Fibroblast of skin of right quadriceps (primary cell): ENCODE data around the gene USP48.
"Not testable (repeated sequence)": the region's sequence is repeated elsewhere in the genome, so short reads cannot be mapped to it uniquely, and the experiment has no call there.

Experiments
- DNase-seq: peaks from one replicate; pipeline ENCODE4 v3.0.0-alpha.2; 2013

The USP48 gene, protein sequence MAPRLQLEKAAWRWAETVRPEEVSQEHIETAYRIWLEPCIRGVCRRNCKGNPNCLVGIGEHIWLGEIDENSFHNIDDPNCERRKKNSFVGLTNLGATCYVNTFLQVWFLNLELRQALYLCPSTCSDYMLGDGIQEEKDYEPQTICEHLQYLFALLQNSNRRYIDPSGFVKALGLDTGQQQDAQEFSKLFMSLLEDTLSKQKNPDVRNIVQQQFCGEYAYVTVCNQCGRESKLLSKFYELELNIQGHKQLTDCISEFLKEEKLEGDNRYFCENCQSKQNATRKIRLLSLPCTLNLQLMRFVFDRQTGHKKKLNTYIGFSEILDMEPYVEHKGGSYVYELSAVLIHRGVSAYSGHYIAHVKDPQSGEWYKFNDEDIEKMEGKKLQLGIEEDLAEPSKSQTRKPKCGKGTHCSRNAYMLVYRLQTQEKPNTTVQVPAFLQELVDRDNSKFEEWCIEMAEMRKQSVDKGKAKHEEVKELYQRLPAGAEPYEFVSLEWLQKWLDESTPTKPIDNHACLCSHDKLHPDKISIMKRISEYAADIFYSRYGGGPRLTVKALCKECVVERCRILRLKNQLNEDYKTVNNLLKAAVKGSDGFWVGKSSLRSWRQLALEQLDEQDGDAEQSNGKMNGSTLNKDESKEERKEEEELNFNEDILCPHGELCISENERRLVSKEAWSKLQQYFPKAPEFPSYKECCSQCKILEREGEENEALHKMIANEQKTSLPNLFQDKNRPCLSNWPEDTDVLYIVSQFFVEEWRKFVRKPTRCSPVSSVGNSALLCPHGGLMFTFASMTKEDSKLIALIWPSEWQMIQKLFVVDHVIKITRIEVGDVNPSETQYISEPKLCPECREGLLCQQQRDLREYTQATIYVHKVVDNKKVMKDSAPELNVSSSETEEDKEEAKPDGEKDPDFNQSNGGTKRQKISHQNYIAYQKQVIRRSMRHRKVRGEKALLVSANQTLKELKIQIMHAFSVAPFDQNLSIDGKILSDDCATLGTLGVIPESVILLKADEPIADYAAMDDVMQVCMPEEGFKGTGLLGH

DNA sequence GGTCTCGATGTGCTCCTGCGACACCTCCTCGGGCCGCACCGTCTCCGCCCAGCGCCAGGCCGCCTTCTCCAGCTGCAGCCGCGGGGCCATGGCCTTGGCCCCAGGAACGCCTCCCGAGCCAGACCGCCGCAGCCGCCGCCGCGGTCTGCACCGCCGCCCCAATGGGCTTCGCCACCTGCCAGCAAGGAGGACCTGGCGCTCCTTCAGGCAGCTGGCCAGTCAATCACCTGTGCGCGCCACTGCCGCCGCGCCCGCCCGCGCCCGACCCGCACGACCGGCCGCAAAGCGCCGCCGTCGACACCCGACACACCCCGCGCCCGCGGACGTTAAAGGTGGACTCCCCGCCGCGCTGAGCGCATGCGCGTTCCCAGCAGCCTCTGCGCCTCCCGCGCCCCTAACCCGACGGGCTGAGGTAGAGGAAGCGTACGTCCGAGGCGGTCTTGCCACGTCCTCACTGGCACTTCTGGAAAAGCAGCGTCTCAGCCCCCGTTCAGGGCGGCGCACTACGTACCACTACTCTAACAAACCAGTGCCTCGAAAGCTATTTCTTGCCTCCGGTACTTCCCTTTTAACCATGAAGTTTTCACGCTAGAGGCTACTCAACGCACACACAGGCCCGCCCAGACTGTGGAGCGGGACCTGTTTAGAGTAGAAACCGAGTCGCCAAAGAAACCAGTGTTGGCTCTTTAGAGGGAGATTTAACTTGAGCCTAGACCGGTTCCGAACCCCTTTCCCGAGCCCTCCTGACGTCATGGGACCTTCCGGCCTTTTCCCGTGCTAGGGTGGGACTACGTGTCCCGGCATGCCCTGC is at the start of gene USP48:
USP48 (minus strand) TSS at position 282 of the 811 bp plus-strand sequence; CDS start at position 90, 192 bp downstream.
- DNase-seq = peak; percentile 96

DNA sequence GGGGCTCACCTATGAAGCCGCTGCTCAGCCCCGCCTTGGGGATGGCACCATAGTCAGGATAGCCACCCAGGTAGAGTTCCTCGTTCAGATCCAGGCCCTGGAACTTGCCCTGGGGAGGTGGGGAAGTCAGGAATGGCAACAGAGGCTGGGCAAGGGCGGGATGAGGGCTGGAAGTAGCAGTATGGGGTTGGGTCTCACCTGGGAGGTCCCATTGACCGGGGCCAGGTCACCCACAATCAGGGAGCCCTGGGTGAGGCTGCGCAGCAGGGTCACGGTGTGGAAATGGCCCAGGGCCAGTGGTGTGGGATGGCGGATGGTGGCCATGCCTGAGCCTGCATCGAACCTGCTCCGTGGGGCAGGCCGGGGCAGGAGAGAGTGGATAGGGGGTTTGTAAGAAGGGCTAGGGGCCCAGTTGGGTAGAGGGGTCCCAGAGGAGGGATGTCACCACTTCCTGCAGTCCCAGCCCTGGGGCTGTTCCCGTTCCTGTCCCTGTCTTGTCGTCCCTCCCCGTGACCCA is 48.6 kb upstream of the USP48 start:
- DNase-seq = no peak

DNA sequence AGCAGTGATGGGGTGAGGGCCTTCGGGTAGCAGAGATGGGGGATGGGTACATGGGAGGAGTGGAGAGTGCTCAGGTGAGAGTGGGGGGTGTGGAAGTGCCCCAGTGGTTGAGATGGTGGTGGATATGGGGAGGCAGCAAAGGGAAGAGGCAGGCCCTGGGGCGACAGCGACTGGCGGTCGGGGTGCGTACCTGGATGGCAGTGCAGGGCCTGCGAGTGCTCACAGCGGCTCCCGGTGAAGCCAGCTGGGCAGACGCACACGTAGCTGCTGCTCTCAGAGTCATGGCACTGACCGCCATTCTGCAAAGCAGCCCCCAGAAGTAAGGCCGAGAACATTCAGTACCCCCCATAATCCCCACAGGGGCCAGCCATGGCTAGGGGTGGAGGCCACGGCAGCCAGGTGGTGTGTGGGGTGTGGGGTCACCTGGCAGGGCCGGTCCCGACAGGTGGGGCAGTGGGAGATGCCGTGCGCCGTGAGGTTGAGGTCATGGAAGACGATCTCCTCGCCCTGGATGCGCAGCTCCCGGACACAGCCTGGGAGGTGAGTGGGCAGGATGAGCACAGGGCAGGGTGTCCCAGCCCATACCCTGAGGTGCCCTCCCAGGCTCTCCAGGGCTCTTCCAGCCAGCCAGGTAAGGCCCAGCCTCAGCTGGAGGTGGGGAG is 48.0 kb upstream of the USP48 start:
- DNase-seq = no peak

DNA sequence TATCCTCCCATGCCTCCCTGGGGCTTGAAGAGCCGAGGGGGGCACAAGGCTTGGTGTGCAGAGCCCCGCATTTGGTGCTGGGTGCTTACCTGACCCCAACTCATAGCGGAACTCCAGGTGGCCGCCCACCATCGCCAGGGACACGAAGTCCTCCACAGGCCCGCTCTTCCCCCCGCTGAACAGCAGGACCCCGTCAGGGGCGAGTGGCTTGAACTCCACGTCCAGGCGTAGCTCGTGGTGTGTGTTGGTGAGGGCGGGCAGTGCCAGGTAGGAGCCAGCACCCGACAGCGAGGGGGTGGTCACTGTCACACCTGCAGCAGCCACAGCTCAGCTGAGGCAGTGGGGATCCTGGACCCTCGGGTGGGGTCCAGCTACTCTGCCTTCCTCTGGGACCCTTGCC is 46.3 kb upstream of the USP48 start:
- no peak for DNase-seq

DNA sequence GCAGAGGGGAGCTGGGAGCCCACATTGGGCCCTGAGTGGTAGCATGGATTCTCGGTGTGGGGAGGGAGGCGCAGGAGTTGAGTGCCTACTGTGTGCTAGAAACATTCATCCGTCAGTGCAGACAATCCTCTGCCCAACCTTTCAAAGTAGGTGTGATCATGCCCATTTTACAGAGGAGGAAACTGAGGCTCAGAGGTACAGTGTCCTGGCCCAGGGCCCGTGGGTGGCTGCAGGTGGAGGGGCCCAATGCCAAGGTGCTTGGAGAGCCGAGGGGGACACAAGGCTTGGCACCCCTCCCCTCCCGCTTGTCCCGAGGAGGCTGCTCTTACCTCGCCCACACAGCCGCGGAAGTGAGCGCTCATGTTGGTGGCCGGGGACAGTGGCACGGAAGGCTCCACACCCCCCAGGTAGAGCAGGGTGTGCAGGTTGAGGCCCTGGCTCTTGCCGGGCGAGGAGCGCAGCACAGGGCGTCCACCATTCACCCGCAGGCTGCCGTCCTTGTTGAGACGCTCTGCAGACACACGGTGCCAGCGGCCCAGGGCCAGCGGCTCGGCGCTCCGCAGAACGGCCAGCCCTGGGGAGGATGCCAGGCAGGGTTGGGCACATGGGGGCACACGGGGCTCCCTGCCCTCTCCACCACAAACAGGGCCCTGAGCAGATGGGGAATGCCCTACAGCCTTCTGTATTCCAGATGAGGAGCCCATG is 45.7 kb upstream of the USP48 start:
- DNase-seq = no peak

DNA sequence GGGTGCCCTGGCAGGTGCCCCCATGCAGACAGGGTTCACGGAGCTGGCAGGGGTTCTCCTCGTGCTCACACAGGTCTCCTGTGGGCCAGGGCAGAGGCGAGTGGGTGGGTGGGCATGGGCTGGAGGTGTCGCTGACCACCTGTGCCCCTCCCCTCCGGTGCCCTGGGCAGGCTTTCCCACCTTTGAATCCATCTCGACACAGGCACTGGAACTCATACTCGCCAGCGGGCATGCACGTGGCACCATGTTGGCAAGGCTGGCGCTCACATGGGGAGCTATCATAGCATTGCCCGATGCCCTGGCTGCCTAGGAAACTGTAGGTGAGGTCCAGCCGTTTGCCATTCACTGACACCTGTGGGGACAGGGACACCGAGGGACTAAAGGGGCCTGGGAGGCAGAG is 45.1 kb upstream of the USP48 start:
- no peak for DNase-seq

DNA sequence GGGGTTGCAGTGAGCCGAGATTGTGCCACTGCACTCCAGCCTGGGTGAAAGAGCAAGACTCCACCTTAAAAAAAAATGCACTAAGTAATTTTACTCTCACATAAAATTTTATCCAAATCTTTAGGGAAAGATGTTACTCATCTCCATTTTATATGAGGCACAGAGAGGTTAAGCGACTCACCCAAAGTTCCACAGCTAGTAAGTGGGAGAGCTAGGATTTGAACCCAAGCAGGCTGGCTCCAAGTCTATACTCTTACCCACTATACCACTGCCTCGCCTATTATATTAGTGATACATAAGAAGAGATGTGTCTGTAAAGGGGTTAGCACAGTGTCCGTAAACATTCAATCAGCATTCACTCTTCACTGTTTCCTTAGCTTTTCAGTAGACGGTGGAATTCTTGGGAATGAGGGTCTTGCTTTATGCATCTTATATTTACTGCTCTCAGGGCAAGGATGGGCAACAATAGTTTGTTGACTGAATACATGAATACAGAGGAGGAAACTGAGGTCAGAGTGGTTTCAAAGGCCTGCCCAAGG is 44.3 kb upstream of the USP48 start:
- no peak for DNase-seq

DNA sequence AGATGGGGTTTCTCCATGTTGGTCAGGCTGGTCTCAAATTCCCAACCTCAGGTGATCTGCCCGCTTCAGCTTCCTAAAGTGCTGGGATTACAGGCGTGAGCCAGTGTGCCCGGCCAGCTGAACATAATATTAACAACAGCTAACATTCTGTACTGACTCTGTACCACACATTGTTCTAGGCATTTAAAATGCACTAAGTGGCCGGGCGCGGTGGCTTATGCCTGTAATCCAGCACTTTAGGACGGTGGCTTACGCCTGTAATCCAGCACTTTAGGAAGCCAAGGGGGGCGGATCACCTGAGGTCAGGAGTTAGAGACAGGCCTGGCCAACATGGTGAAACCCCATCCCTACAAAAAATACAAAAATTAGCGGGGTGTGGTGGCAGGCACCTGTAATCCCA is 43.7 kb upstream of the USP48 start:
- DNase-seq = not testable (repeated sequence)

DNA sequence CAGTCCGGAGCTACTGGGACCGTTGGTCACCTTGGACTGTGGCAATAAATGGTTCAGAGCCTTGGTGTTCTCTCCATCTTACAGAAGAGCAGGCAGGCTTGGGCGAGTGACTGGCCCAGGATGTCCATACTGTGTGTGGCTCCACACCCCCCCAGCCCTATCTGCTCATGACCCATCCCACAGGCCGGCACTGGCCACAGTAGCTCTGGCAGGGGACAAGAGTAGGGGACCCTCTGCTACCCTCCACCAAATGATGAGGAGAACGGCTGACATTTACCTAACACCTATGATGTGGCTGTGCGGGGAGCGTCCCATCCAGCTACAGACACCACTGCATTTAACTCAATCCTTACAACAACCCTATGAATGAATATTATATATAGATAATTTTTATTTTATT is 42.4 kb upstream of the USP48 start:
- no peak for DNase-seq

DNA sequence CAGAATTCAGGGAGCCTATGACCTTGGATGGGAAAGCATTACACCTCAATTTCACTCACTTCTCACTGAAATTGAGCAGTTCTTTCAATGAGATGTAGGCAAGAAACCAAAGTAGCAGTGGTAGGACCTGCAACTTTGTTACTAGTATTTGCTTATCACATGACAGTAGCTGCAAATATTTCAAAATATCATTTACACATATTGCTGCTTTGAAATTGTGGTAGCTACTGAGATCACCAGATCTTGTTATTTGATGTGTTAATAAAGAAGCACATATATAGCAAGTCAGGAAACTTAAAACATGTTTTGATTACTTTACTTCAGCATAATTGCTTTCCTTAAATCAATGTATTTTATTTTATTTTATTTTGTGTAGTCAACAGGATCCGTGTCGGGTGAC is 42.0 kb upstream of the USP48 start:
- DNase-seq = no peak

DNA sequence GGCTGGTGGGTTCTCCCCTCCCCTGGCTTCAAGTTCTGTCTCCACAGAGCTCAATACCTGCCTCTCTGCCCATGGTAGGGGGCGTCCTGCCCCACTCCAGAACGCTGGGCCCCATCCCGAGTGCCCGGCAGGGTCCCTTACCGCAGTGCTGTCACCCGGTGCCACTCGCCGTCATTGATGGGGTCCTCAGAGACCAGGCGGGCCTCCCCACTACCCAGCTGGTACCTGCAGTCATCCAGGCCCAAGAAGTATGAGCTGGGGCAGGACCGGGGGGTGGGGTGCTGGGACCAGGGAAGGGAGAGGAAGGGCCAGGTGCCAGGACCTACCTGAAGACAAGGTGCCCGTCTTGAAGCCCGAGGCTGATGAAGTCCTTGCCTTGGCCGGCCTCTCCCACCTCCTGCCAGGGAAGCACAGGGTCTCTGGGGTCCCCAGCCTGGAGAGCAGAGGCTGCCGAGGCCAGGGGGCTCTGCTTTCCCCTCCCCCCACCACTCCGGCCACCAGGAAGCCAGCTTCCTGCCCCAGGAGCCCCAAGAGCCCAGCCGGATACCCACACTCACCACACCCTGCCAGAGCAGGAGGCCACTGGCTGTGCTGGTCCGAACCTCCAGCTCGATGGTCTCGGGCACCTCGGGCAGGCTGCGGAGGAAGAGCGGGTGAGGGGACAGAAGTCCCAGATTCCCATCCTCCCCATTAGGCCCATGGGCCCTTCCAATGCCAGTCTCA is 41.2 kb upstream of the USP48 start:
- no peak for DNase-seq

DNA sequence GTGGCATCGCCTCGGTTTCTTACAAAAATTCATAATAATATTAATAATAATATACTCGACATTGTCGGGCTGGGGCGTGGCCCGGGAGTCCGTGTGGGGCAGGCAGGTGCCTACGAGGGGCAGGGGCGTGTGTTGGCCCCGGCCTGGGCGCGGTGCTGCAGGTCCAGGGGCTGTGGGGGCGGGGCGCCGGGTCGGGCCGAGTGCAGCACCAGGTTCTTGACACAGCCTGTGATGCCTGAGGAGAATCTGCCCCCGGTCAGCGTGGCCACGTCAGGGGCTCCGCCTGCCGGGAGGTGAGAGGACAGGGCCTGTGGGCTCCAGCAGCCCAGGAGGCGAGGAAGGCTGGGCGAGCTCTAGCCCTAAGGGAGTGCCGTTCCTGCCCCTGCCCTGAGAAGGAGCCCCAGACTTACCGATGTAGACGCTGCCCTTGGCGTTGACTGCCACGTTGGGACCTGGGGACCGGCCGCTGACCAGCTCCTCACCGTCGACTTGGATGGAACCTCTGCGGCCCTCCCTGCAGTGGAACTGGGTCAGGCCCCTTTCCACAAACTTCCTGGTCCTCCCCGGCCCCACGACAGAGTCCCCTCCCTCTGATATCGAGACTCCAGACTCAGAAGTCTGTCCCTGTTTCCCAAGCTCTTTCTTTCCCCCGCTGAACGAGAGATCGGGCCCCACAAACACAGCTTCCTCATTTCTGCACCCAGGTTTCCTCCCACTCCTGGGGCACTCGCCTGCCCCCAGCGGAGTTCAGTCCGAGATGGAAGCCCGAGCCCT is 40.4 kb upstream of the USP48 start:
- no peak for DNase-seq

DNA sequence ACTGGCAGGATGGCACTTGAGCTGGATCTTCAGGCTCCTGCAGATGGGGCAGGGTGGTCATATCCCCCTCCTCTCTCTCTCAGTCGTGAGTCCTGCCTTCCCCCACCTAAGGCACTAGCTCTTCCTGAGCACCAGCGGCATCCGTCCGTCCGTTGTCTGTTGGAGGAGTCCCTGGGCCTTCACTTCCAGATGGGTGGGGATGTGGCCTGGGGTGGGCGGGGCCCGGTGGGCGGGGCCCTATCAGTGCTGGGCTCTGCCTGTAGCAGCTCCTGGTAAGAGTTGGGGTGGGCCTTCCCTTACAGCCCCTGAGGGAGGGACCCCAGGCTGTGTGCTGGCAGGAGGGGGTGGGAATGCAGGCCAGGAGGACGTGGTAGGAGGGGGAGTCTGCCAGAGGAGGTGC is 39.4 kb upstream of the USP48 start:
- no peak for DNase-seq

DNA sequence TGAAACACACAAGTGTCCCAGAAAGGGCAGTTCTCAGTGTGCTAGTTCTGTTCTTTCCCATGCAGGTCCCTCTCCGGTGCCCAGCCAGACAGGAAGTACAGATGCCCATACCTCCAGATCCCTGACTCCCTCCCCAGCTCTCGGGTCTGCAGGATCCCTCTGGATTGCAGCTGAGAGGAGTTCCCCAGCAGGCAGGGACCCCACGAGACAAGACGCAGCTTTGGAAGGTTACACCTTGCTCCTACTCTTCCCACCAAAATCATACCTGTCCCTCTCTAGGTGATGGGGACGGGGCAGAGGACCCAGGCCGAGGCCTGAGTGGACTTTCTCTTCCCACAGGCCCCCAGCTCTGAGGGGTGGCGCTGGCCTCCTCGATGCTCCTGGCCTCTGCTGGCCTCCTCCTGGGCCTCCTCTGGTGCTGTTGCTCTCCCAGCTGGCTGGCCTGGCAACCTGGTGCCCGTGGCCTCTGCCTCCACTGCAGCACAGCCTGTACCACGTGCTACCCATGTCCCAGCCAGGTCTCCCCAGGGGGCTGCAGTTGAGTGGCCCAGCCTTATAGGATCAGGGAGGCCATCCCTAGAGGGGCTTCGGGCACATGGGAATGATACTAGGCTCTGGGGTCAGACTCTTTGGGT is 38.6 kb upstream of the USP48 start:
- DNase-seq = no peak

DNA sequence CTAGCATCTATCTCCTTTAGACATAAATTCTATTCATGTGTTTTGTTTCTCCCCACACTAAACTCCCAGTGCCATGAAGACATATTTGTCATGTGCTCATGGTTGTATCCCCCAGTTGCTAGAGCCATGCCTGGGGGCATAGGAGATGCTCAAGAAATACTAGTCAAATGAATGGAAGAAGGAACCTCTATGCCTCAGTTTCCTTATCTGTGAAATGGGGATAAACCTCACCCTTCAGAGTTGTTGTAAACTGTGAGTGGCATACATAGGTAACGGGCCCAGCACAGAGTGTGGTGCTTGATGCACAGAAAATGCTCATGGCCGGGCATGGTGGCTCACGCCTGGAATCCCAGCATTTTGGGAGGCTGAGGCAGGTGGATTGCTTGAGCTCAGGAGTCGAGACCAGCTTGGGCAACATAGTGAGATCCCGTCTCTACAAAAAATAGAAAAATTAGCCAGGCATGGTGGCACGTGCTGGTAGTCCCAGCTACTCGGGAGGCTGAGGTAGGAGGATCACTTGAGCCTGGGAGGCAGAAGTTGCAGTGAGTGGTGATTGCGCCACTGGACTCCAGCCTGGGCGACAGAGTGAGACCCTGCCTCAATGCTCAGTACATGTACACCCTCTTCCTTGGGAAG is 37.8 kb upstream of the USP48 start:
- no peak for DNase-seq

DNA sequence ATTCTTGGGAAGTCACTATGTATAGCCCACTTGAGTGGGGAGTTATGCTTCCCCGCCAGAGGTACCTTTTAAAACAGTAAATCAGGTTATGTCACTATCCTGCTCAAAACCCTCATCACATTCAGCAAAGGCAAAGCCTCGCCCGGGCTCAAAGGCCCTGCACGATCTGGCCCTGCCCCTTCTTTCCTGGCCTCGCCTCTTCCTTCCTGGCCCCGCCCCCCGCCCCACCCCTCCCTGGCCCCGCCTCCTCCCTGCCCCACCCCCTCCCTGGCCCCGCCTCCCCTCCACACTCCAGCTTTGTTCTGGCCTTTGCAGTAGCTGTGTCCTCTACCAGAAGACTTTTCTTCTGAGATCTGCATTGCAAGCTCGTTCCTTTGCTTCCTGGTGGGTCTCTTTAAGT is 35.7 kb upstream of the USP48 start:
- DNase-seq = no peak

DNA sequence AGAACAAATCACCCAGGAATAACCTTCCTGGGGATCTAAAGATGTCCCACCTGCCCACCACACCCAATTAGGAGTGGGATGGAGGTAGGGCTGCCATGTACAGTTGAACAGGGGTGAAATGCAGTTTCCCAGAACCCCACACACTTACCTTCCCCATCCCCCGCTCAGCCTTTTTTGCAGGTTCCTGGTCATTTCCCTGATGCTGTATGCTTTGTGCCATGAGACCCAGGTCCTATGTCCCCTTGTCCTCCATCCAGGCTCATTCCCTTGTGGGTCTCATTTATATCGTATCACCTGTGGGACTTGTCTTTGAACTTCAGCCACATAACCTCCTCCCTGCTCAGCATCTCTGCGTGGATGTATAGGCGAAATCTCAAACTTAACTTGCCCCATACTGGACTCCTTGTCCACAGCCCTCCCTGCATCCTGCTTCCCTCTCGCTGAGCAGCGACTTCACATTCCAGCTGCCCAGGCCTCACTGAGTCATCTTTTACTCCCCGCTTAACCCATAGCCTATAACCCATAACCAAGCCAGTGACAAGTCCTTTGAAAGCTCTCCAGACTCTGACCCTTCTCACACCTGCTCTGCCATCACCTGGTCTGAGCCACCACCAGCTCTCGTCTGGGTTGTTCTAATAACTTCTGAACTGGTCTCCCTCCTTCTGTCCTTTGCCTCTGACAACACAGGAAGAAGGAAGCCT is 33.8 kb upstream of the USP48 start:
- DNase-seq = peak; percentile 32
